ENCODE measurements around the gene TRIM25. TPM values are rescaled to one million over a fixed set of nuclear protein-coding genes. Genes with fewer than 3 reads are reported as not detected.

The TRIM25 gene
- total and polyA plus RNA-seq, 2 of the 8 experiments (the other 6 are each of a cell fraction or from before 2014, with no cell fraction given): 16.6 to 38.9 TPM

DNA sequence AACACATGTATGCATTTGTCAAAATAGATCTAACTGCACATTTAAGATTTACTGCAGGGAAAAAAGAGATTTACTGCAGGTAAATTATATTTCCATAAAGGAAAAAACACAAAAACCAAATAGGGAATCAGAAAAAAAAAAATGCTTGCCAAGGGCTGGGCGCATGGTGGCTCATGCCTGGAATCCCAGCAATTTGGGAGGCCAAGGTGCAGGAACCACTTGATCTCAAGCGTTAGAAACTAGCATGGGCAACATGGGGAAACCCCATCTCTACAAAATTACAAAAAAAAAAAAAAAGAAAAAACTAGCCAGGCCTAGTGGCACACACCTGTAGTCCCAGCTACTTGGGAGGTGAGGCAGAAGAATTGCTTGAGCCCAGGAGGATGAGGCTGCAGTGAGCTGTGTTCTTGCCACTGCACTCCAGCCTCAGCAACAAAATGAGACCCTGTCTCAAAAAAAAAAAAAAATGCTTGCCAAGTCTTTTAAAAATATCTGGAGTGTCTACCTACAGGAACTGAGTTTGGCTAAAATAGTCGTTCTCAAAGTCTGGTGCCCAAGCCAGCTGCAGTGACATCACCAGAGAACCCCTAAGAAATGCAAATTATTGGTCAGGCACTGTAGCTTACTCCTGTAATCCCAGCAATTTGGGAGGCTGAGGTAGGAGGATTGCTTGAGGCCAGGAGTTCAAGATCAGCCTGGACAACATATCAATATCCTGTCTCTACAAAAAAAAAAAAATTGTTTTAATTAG lies 17.5 kb downstream of the TRIM25 start:
- H3K23ac ChIP-seq (ENCODE audit: insufficient read length): no peak overlapping the region
- H4K5ac ChIP-seq (ENCODE audit: insufficient read length, low read depth, low read length): no peak overlapping the region
- no peak overlapping the region for H3K18ac ChIP-seq (ENCODE audit: extremely low read depth, low read length)
- H3K79me2 ChIP-seq (ENCODE audit: control insufficient read depth in 1 of 2, insufficient read depth in 2 of 2, low read length in 2 of 2): no peaks in the 10 kb centered on the region
- H3K4ac ChIP-seq (replicated peaks; ENCODE audit: insufficient read length, low read depth, low read length): no peak overlapping the region
- FAIRE-seq (no peak), DNase-seq (ENCODE audit: low read depth in 1 of 2, low spot score in 2 of 2) (no peak)
- H3K23me2 ChIP-seq (ENCODE audit: low read depth, low read length): peaks cover 6% of the 10 kb centered on the region; the same call in 1 of the 2 replicates
- no peak overlapping the region for H3K9ac ChIP-seq (replicated peaks in 1 of 4; ENCODE audit: extremely low read depth in 1 of 4, low read depth in 3 of 4, low read length in 3 of 4)
- no peaks in the 10 kb centered on the region for H3K27me3 ChIP-seq (replicated peaks in 1 of 4; ENCODE audit: control insufficient read depth in 3 of 4, extremely low read depth in 1 of 4, insufficient read depth in 3 of 4, low read length in 3 of 4)
- ChIA-PET POLR2A (ENCODE audit: partially characterized antibody) (interaction anchor here (0.6 to 0.7 kb wide), 2 partner anchors 9 to 131 kb away, joined by 4 read pairs; no protein-coding TSS in a partner anchor), CTCF (ENCODE audit: partially characterized antibody) (interaction anchor here (0.6 to 0.7 kb wide), 2 partner anchors 371 to 670 kb away, joined by 3 to 4 read pairs; no protein-coding TSS in a partner anchor)
- 68% methylated on average over 3 of the region's 3 CpGs; no CpG with 5 or more reads in 1 of the 2 experiments for WGBS, 2 experiments (ENCODE audit: extremely low coverage in 1 of 2, insufficient coverage in 1 of 2, insufficient read length in 1 of 2, insufficient replicate concordance in 2 of 2, low coverage in 1 of 2, low lambda C conversion rate in 2 of 2, missing lambda C conversion rate in 1 of 2)
- no peak overlapping the region for H4K91ac ChIP-seq (replicated peaks; ENCODE audit: insufficient read length, low read length)
- H3K36me3 ChIP-seq (ENCODE audit: control insufficient read depth in 2 of 4, insufficient read depth in 4 of 4, low read length in 3 of 4): peaks cover 3 to 34% (median 8%) of the 10 kb centered on the region in 4 experiments; a peak in 5 of 8 replicates
- H2BK120ac ChIP-seq (replicated peaks; ENCODE audit: low read depth, low read length): no peak overlapping the region
- H2BK15ac ChIP-seq (ENCODE audit: low read length): no peak overlapping the region
- H4K20me1 ChIP-seq (replicated peaks in 1 of 2; ENCODE audit: control insufficient read depth in 1 of 2, insufficient read depth in 2 of 2, low read length in 2 of 2): peaks cover 2 to 3% of the 10 kb centered on the region in 2 experiments
- TF ChIP-seq PHF8 (conservative IDR thresholded peaks at IDR 0.05; ENCODE audit: low read depth, low read length) (no peak), HDAC6 (IDR thresholded peaks at IDR 0.05; ENCODE audit: low read depth, low read length) (no peak), TEAD4 (IDR thresholded peaks at IDR 0.05; ENCODE audit: low read depth, low read length) (peak; percentile 66), ASH2L (IDR thresholded peaks at IDR 0.05; ENCODE audit: low read length) (no peak), GABPA (IDR thresholded peaks at IDR 0.05; ENCODE audit: borderline replicate concordance, insufficient read depth, low read length) (no peak), RBBP5 (IDR thresholded peaks at IDR 0.05; ENCODE audit: borderline replicate concordance, low read depth, low read length) (no peak)
- TF ChIP-seq, protein P1, sequence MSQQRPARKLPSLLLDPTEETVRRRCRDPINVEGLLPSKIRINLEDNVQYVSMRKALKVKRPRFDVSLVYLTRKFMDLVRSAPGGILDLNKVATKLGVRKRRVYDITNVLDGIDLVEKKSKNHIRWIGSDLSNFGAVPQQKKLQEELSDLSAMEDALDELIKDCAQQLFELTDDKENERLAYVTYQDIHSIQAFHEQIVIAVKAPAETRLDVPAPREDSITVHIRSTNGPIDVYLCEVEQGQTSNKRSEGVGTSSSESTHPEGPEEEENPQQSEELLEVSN (IDR thresholded peaks at IDR 0.05): no peak
- TF ChIP-seq, protein P2, sequence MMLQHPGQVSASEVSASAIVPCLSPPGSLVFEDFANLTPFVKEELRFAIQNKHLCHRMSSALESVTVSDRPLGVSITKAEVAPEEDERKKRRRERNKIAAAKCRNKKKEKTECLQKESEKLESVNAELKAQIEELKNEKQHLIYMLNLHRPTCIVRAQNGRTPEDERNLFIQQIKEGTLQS (IDR thresholded peaks at IDR 0.05; ENCODE audit: insufficient read depth, low read depth, low read length): no peak
- H3K79me1 ChIP-seq (ENCODE audit: low read depth, low read length): no peaks in the 10 kb centered on the region; the same call in 1 of the 2 replicates
- no peak overlapping the region for H4K8ac ChIP-seq (ENCODE audit: extremely low read depth, insufficient read depth, low read length)
- no peak overlapping the region for H2BK12ac ChIP-seq (ENCODE audit: low read depth, low read length)
- no peak overlapping the region for H2AK5ac ChIP-seq (ENCODE audit: low read depth, low read length)
- peaks cover 0 to 3% (median 0%) of the 10 kb centered on the region in 4 experiments; a peak in 2 of 7 replicates for H3K4me1 ChIP-seq (replicated peaks in 1 of 4; ENCODE audit: control insufficient read depth in 3 of 4, insufficient read depth in 4 of 4, low read length in 3 of 4)
- H3K9me3 ChIP-seq (ENCODE audit: insufficient read depth in 2 of 2, low read depth in 1 of 2, low read length in 1 of 2): no peaks in the 10 kb centered on the region
- H3K4me3 ChIP-seq (ENCODE audit: extremely low read depth in 1 of 4, insufficient read depth in 2 of 4, low read depth in 3 of 4, low read length in 4 of 4): no peak overlapping the region
- no peak overlapping the region for H3K14ac ChIP-seq (ENCODE audit: insufficient read length)
- no peak overlapping the region for H2AFZ ChIP-seq (ENCODE audit: low read length)
- H3K56ac ChIP-seq (replicated peaks; ENCODE audit: insufficient read length, low read depth, low read length): no peak overlapping the region
- H3K27ac ChIP-seq (ENCODE audit: low read depth, low read length): no peak overlapping the region
- H3K4me2 ChIP-seq (ENCODE audit: insufficient read depth in 1 of 2, low read depth in 2 of 2, low read length in 2 of 2): no peak overlapping the region
- no peak overlapping the region for H2BK20ac ChIP-seq (ENCODE audit: low read length)
- no peak overlapping the region for H2BK5ac ChIP-seq (ENCODE audit: low read depth, low read length)

Data from H1 (cell line).